K562 (cell line): ENCODE data around the gene PITPNC1. TPM values are rescaled to one million over a fixed set of nuclear protein-coding genes. Genes with fewer than 3 reads are reported as not detected.
"Not testable (repeated sequence)": the region's sequence is repeated elsewhere in the genome, so short reads cannot be mapped to it uniquely, and the experiment has no call there.

Experiments used
- ATAC-seq: fragments of 200-7000 bp; cut with Tn5 transposase; 3 replicates; pipeline ENCODE4 v1.9.1; 2020; ENCODE audit warnings: moderate library complexity
- BruUV-seq: library from RNA; stranded (reverse); fragments of 400-500 nt; replicated peaks from 2 replicates; lab custom pipeline; 2021; lab: Mats Ljungman, UMichigan
- CTCF ChIA-PET: fragments of 300-600 bp; formaldehyde crosslinking; extraction: SDS; loops from one replicate; lab custom pipeline; 2021; ENCODE audit warnings: low intra/inter-chr PET ratio; lab: Yijun Ruan, JAX
- POLR2A ChIA-PET: fragments of 300-600, 350-650 bp; sonication (Branson Sonifier 250); formaldehyde crosslinking; extraction: SDS; loops from one replicate; lab custom pipeline; 2021; ENCODE audit warnings: antibody characterized with exemption, inconsistent platforms; lab: Yijun Ruan, JAX
- DNase-seq, 4 experiments: peaks; one replicate each; pipeline versions ENCODE4 v3.0.0 to v3.0.0-alpha.2; 2011 to 2018; ENCODE audit warnings: low spot score in 3 of 4, mixed read lengths in 3 of 4; ENCODE audit errors: extremely low read depth in 1 of 4
- FAIRE-seq: peaks from 2 replicates; lab custom pipeline; 2011; peaks lifted over from hg19 to GRCh38; lab: Jason Lieb, UNC
- H2AFZ ChIP-seq: 2 replicates; pipeline ENCODE4 v1.6.0; 2011; ENCODE audit warnings: low read depth, low read length, control low read depth, inconsistent platforms
- H3K27ac ChIP-seq: fragments of 200-600 bp; 3 replicates; pipeline ENCODE4 v1.8.0; 2011; ENCODE audit warnings: low read depth, mild to moderate bottlenecking, control low read depth, inconsistent platforms, low read length, moderate library complexity, mixed read lengths; ENCODE audit errors: extremely low read depth
- H3K27me3 ChIP-seq, 2 experiments: fragments of 300-600 bp in 1 of 2; 2 replicates in 1 of 2; 3 replicates in 1 of 2; pipeline versions ENCODE4 v1.6.0 to v1.8.0; 2011; ENCODE audit warnings: inconsistent platforms in 2 of 2, low read length in 2 of 2, mild to moderate bottlenecking in 1 of 2, mixed read lengths in 1 of 2, moderate library complexity in 1 of 2; ENCODE audit not compliant: control insufficient read depth in 2 of 2, insufficient read depth in 2 of 2
- H3K36me3 ChIP-seq: fragments of 300-600 bp; 3 replicates; pipeline ENCODE4 v1.8.0; 2011; ENCODE audit warnings: mild to moderate bottlenecking, low read length, inconsistent platforms; ENCODE audit not compliant: control insufficient read depth, insufficient read depth
- H3K4me1 ChIP-seq, 2 experiments: fragments of 200-600 bp in 1 of 2; replicated peaks in 1 of 2; 2 replicates in 1 of 2; 3 replicates in 1 of 2; pipeline versions ENCODE4 v1.5.1 to v1.8.0; 2011; ENCODE audit warnings: inconsistent platforms in 2 of 2, low read length in 2 of 2, mild to moderate bottlenecking in 1 of 2, mixed read lengths in 1 of 2, moderate library complexity in 1 of 2; ENCODE audit not compliant: control insufficient read depth in 2 of 2, insufficient read depth in 2 of 2
- H3K4me2 ChIP-seq: 2 replicates; pipeline ENCODE4 v1.6.1; 2011; ENCODE audit warnings: low read length, control low read depth, inconsistent platforms, mixed read lengths; ENCODE audit not compliant: insufficient read depth
- H3K4me3 ChIP-seq: fragments of 200-600 bp; sonication (generic), shearing (Covaris generic); 2 replicates; pipeline ENCODE4 v1.5.1; 2016; ENCODE audit warnings: control low read depth, inconsistent platforms
- H3K79me2 ChIP-seq: fragments of 200-600 bp; 3 replicates; pipeline ENCODE4 v1.8.0; 2011; ENCODE audit warnings: low read length, inconsistent platforms; ENCODE audit not compliant: control insufficient read depth, insufficient read depth
- H3K9ac ChIP-seq, 2 experiments: 2 replicates each; pipeline versions ENCODE4 v1.6.0 to v1.6.1; 2011; ENCODE audit warnings: low read depth in 2 of 2, low read length in 2 of 2, control low read depth in 1 of 2, inconsistent platforms in 1 of 2, mild to moderate bottlenecking in 1 of 2, mixed read lengths in 1 of 2; ENCODE audit not compliant: insufficient read depth in 1 of 2
- H3K9me1 ChIP-seq: one replicate; pipeline ENCODE4 v1.6.0; 2011; ENCODE audit warnings: inconsistent platforms, mild to moderate bottlenecking, low read length, moderate library complexity; ENCODE audit not compliant: control insufficient read depth, insufficient read depth
- H3K9me3 ChIP-seq: replicated peaks from 2 replicates; pipeline ENCODE4 v1.5.1; 2011; ENCODE audit warnings: low read depth, low read length, inconsistent platforms; ENCODE audit not compliant: control insufficient read depth, insufficient read depth
- H4K20me1 ChIP-seq: replicated peaks from 2 replicates; pipeline ENCODE4 v1.6.1; 2011; ENCODE audit warnings: low read length, inconsistent platforms, mixed read lengths; ENCODE audit not compliant: control insufficient read depth, insufficient read depth
- WGBS: fragments of 100-300 bp; shearing (Covaris generic); methylation state at CpG from one replicate; pipeline ENCODE4 v1.1.6; 2016; ENCODE audit warnings: low coverage, mixed read lengths; ENCODE audit not compliant: insufficient coverage; ENCODE audit errors: missing lambda C conversion rate; 5-methylcytosine and 5-hydroxymethylcytosine counted together
- in situ Hi-C: fragments of 300-500 bp; cut with MboI; formaldehyde crosslinking; loops from 4 replicates; pipeline ENCODE4 v1.15.0; 2018; ENCODE audit warnings: inconsistent platforms, mixed read lengths
- intact Hi-C: fragments of 100-400 bp; cut with micrococcal nuclease; formaldehyde crosslinking; loops from 2 replicates; pipeline ENCODE4 v1.14.2; 2022
- polyA plus RNA-seq, 8 experiments: library from polyadenylated mRNA; depleted of rRNA in 4 of 8; stranded (reverse) in 5 of 8; unstranded in 3 of 8; fragments of >200 nt; fragmentation: Nextera tagmentation in 2 of 8; fragmentation: Illumina TruSeq in 1 of 8; extraction: Ambion mirVana in 2 of 8; extraction: Trizol in 1 of 8; gene quantifications; 2 replicates each; pipeline versions ENCODE4 v1.2.1 to v1.2.3, GENCODE V29; 2011 to 2014; ENCODE audit warnings: inconsistent platforms in 1 of 8, missing spikeins in 1 of 8
- total RNA-seq, 7 experiments: library from RNA; depleted of rRNA in 6 of 7; stranded (reverse); fragments of >200 nt in 6 of 7; fragmentation: Illumina TruSeq in 2 of 7; extraction: Trizol in 2 of 7; gene quantifications; 2 replicates each; pipeline versions ENCODE4 v1.2.1 to v1.2.3, GENCODE V29; 2011 to 2021; ENCODE audit warnings: low replicate concordance in 1 of 7
- TF ChIP-seq, protein P1 (sequence below): fragments of 250-450 bp; sonication (Bioruptor Pico); IDR thresholded peaks from 2 replicates; pipeline ENCODE4 v1.4.0; 2020; ENCODE audit warnings: mild to moderate bottlenecking, moderate library complexity

PITPNC1 gene
- total and polyA plus RNA-seq, 9 of the 15 experiments (the other 6 are each of a cell fraction or from before 2014, with no cell fraction given) = 0.11 to 1.1 (median 0.65) TPM

DNA sequence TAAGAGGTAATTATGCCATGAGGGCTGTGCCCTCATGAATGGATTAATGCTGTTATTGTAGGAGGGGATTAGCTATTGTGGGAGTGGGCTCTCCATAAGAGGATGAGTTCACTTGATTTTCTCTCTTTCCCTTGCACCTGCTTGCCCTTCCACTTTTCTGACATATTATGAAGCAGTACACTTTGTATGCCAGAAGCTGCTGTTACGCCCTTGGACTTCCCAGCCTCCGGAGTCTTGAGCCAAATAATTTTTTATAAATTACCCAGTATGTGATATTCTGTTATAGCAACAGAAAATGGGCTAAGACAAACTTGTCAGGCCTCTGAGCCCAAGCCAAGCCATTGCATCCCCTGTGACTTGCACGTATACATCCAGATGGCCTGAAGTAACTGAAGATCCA, 49.1 kb upstream of the PITPNC1 start (continued):
- TF ChIP-seq, protein P1, sequence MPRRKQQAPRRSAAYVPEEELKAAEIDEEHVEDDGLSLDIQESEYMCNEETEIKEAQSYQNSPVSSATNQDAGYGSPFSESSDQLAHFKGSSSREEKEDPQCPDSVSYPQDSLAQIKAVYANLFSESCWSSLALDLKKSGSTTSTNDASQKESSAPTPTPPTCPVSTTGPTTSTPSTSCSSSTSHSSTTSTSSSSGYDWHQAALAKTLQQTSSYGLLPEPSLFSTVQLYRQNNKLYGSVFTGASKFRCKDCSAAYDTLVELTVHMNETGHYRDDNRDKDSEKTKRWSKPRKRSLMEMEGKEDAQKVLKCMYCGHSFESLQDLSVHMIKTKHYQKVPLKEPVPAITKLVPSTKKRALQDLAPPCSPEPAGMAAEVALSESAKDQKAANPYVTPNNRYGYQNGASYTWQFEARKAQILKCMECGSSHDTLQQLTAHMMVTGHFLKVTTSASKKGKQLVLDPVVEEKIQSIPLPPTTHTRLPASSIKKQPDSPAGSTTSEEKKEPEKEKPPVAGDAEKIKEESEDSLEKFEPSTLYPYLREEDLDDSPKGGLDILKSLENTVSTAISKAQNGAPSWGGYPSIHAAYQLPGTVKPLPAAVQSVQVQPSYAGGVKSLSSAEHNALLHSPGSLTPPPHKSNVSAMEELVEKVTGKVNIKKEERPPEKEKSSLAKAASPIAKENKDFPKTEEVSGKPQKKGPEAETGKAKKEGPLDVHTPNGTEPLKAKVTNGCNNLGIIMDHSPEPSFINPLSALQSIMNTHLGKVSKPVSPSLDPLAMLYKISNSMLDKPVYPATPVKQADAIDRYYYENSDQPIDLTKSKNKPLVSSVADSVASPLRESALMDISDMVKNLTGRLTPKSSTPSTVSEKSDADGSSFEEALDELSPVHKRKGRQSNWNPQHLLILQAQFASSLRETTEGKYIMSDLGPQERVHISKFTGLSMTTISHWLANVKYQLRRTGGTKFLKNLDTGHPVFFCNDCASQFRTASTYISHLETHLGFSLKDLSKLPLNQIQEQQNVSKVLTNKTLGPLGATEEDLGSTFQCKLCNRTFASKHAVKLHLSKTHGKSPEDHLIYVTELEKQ (CRISPR knock-in tag) = no peak

- H3K27ac ChIP-seq, H3K4me3 ChIP-seq, BruUV-seq, H3K36me3 ChIP-seq, H2AFZ ChIP-seq, H3K9ac ChIP-seq, DNase-seq, H4K20me1 ChIP-seq, H3K79me2 ChIP-seq, ATAC-seq, H3K9me3 ChIP-seq, H3K9me1 ChIP-seq, H3K4me1 ChIP-seq, H3K27me3 ChIP-seq, H3K4me2 ChIP-seq, intact Hi-C loops, FAIRE-seq, CTCF ChIA-PET, in situ Hi-C loops: not testable (repeated sequence)
- WGBS = 21% methylated on average over 8 of the region's 8 CpGs
- POLR2A ChIA-PET = interaction anchor here (0.6 kb wide), 2 partner anchors 32 to 193 kb away, joined by 3 read pairs; no protein-coding TSS in a partner anchor
These were observed 45.5 kb upstream of the PITPNC1 start for GRCh38 chr17:67331381-67332161.

- not testable (repeated sequence) for FAIRE-seq, H3K4me3 ChIP-seq
- WGBS = 0% methylated on average over 1 of the region's 1 CpG
These were observed 44.9 kb upstream of the PITPNC1 start for GRCh38 chr17:67332162-67332508.

More at GRCh38 chr17:67332162-67332508, 44.9 kb upstream of the PITPNC1 start:
- H4K20me1 ChIP-seq, ATAC-seq, H3K27ac ChIP-seq, H3K4me2 ChIP-seq, DNase-seq, BruUV-seq, H3K9me3 ChIP-seq, H3K4me1 ChIP-seq, H3K36me3 ChIP-seq, H3K9me1 ChIP-seq, H3K27me3 ChIP-seq, H3K9ac ChIP-seq, in situ Hi-C loops, H2AFZ ChIP-seq, POLR2A ChIA-PET, CTCF ChIA-PET, H3K79me2 ChIP-seq, intact Hi-C loops: not testable (repeated sequence)
